Activated naive CD4-positive, alpha-beta T cell treated with anti-CD3 and anti-CD28 coated beads, Interleukin-2, amount 50 U/mL, for 72 hours (primary cell): Measurements from ENCODE around the gene ZRANB3. TPM values are rescaled to one million over a fixed set of nuclear protein-coding genes. Genes with fewer than 3 reads are reported as not detected.
A peak's percentile ranks its signal among the peaks of the same experiment; 100 is the strongest.
"Not testable (repeated sequence)": the region's sequence is repeated elsewhere in the genome, so short reads cannot be mapped to it uniquely, and the experiment has no call there.

Experiments
- ATAC-seq, 2 donors: fragments of 150-1000 bp; cut with Tn5 transposase; 2 replicates each; pipeline ENCODE4 v1.10.0; 2021; ENCODE audit warnings: mild to moderate bottlenecking in 2 of 2, moderate library complexity in 2 of 2
- DNase-seq, 2 donors: peaks; one replicate each; pipeline ENCODE4 v3.0.0; 2021 to 2022; ENCODE audit warnings: low spot score in 2 of 2
- H3K27ac Mint-ChIP-seq, 2 donors: one replicate each; pipeline ENCODE4 v1.8.0; 2022; ENCODE audit warnings: mild to moderate bottlenecking in 2 of 2, mixed read lengths in 2 of 2
- H3K36me3 Mint-ChIP-seq, 2 donors: one replicate each; pipeline ENCODE4 v1.8.0; 2022; ENCODE audit warnings: mixed read lengths in 2 of 2
- H3K9me3 Mint-ChIP-seq, 2 donors: one replicate each; pipeline ENCODE4 v1.8.0; 2022; ENCODE audit warnings: mixed read lengths in 2 of 2
- total RNA-seq, 2 donors: library from RNA; stranded (reverse); gene quantifications; one replicate each; pipeline ENCODE4 v1.2.3, GENCODE V29; 2022

ZRANB3 gene
- total RNA-seq, 2 donors from 2014 or later: 13.3 to 37.9 TPM

- no peak for DNase-seq
- H3K27ac Mint-ChIP-seq: no peak overlapping the region
- peaks cover 13 to 30% of the 10 kb centered on the region in 2 donors for H3K36me3 Mint-ChIP-seq
- no peak for ATAC-seq
- peaks cover 3 to 7% of the 10 kb centered on the region in 2 donors for H3K9me3 Mint-ChIP-seq
These were observed 18.9 kb downstream of the ZRANB3 start for GRCh38 chr2:135512099-135512498.

GRCh38 chr2:135510577-135510976 lies 20.4 kb downstream of the ZRANB3 start:
- peaks cover 13 to 31% of the 10 kb centered on the region in 2 donors for H3K36me3 Mint-ChIP-seq
- ATAC-seq (peak in 1 of 2 donors; percentile 40), DNase-seq (no peak)
- peak overlapping the region; percentile 42 to 56 for H3K27ac Mint-ChIP-seq
- peaks cover 3 to 7% of the 10 kb centered on the region in 2 donors for H3K9me3 Mint-ChIP-seq

GRCh38 chr2:135504811-135505210 lies 26.2 kb downstream of the ZRANB3 start:
- DNase-seq: no peak
- Mint-ChIP-seq H3K9me3 (peaks cover 1 to 6% of the 10 kb centered on the region in 2 donors), H3K36me3 (peaks cover 18 to 40% of the 10 kb centered on the region in 2 donors)

GRCh38 chr2:135498588-135498987 lies 32.4 kb downstream of the ZRANB3 start:
- not testable (repeated sequence) for ATAC-seq, H3K27ac Mint-ChIP-seq, DNase-seq
- Mint-ChIP-seq H3K36me3 (peaks cover 36 to 53% of the 10 kb centered on the region in 2 donors), H3K9me3 (peaks cover 15 to 22% of the 10 kb centered on the region in 2 donors)

More at GRCh38 chr2:135504811-135505210, 26.2 kb downstream of the ZRANB3 start:
- no peak for ATAC-seq
- no peak overlapping the region for H3K27ac Mint-ChIP-seq

GRCh38 chr2:135494917-135495316 lies 36.1 kb downstream of the ZRANB3 start:
- DNase-seq (no peak), ATAC-seq (no peak)
- peaks cover 19 to 30% of the 10 kb centered on the region in 2 donors for H3K36me3 Mint-ChIP-seq
- peaks cover 17 to 20% of the 10 kb centered on the region in 2 donors for H3K9me3 Mint-ChIP-seq
- H3K27ac Mint-ChIP-seq: no peak overlapping the region

GRCh38 chr2:135494503-135494902 lies 36.5 kb downstream of the ZRANB3 start:
- Mint-ChIP-seq H3K9me3 (peaks cover 16% of the 10 kb centered on the region in 2 donors), H3K27ac (no peak overlapping the region), H3K36me3 (peaks cover 15 to 26% of the 10 kb centered on the region in 2 donors)
- no peak for DNase-seq
- no peak for ATAC-seq

- peaks cover 17 to 18% of the 10 kb centered on the region in 2 donors for H3K36me3 Mint-ChIP-seq
- ATAC-seq (no peak), DNase-seq (no peak)
- H3K27ac Mint-ChIP-seq: no peak overlapping the region
- peaks cover 5 to 11% of the 10 kb centered on the region in 2 donors for H3K9me3 Mint-ChIP-seq
These were observed 40.6 kb downstream of the ZRANB3 start for GRCh38 chr2:135490376-135490775.

- ATAC-seq: no peak
- H3K27ac Mint-ChIP-seq: no peak overlapping the region
- DNase-seq: no peak
- H3K36me3 Mint-ChIP-seq: peaks cover 26 to 33% of the 10 kb centered on the region in 2 donors
- peaks cover 4 to 21% of the 10 kb centered on the region in 2 donors for H3K9me3 Mint-ChIP-seq
These were observed 45.6 kb downstream of the ZRANB3 start for GRCh38 chr2:135485441-135485840.

- H3K27ac Mint-ChIP-seq: no peak overlapping the region
- no peak for DNase-seq
These were observed 55.9 kb downstream of the ZRANB3 start for GRCh38 chr2:135475128-135475527.

GRCh38 chr2:135473567-135473966 lies 57.5 kb downstream of the ZRANB3 start:
- H3K9me3 Mint-ChIP-seq: no peaks in the 10 kb centered on the region
- no peak overlapping the region for H3K27ac Mint-ChIP-seq
- ATAC-seq: no peak
- no peaks in the 10 kb centered on the region for H3K36me3 Mint-ChIP-seq
- DNase-seq: no peak

More at GRCh38 chr2:135475128-135475527, 55.9 kb downstream of the ZRANB3 start:
- Mint-ChIP-seq H3K36me3 (no peaks in the 10 kb centered on the region), H3K9me3 (no peaks in the 10 kb centered on the region)
- ATAC-seq: no peak

- Mint-ChIP-seq H3K27ac (no peak overlapping the region), H3K36me3 (no peaks in the 10 kb centered on the region), H3K9me3 (no peaks in the 10 kb centered on the region)
- no peak for ATAC-seq
- no peak for DNase-seq
These were observed 59.9 kb downstream of the ZRANB3 start for GRCh38 chr2:135471106-135471505.

- peaks cover 17 to 24% of the 10 kb centered on the region in 2 donors for H3K36me3 Mint-ChIP-seq
- ATAC-seq (no peak), DNase-seq (no peak)
- H3K9me3 Mint-ChIP-seq: peaks cover 10 to 11% of the 10 kb centered on the region in 2 donors
- H3K27ac Mint-ChIP-seq: no peak overlapping the region
These were observed 73.7 kb downstream of the ZRANB3 start for GRCh38 chr2:135457279-135457678.

- Mint-ChIP-seq H3K36me3 (peaks cover 22 to 29% of the 10 kb centered on the region in 2 donors), H3K27ac (no peak overlapping the region), H3K9me3 (peaks cover 11 to 12% of the 10 kb centered on the region in 2 donors)
- no peak for ATAC-seq
- DNase-seq: no peak
These were observed 74.2 kb downstream of the ZRANB3 start for GRCh38 chr2:135456835-135457234.

GRCh38 chr2:135456431-135456830 lies 74.6 kb downstream of the ZRANB3 start:
- Mint-ChIP-seq H3K9me3 (peaks cover 15% of the 10 kb centered on the region in 2 donors), H3K27ac (no peak overlapping the region), H3K36me3 (peaks cover 26 to 33% of the 10 kb centered on the region in 2 donors)
- ATAC-seq (no peak), DNase-seq (no peak)

GRCh38 chr2:135454608-135455007 lies 76.4 kb downstream of the ZRANB3 start:
- DNase-seq (no peak), ATAC-seq (no peak)
- H3K36me3 Mint-ChIP-seq: peaks cover 31 to 35% of the 10 kb centered on the region in 2 donors
- no peak overlapping the region for H3K27ac Mint-ChIP-seq
- H3K9me3 Mint-ChIP-seq: peaks cover 15 to 19% of the 10 kb centered on the region in 2 donors

- not testable (repeated sequence) for ATAC-seq, H3K27ac Mint-ChIP-seq
- Mint-ChIP-seq H3K36me3 (peaks cover 28 to 31% of the 10 kb centered on the region in 2 donors), H3K9me3 (peaks cover 15 to 18% of the 10 kb centered on the region in 2 donors)
- peak in 1 of 2 donors; percentile 6 for DNase-seq
These were observed 78.0 kb downstream of the ZRANB3 start for GRCh38 chr2:135453027-135453426.

- Mint-ChIP-seq H3K9me3 (peaks cover 15% of the 10 kb centered on the region in 2 donors), H3K36me3 (peaks cover 25 to 28% of the 10 kb centered on the region in 2 donors), H3K27ac (no peak overlapping the region)
- DNase-seq: no peak
- ATAC-seq: no peak
These were observed 79.1 kb downstream of the ZRANB3 start for GRCh38 chr2:135451966-135452365.

- H3K36me3 Mint-ChIP-seq, H3K9me3 Mint-ChIP-seq, DNase-seq, ATAC-seq, H3K27ac Mint-ChIP-seq: not testable (repeated sequence)
These were observed 88.0 kb downstream of the ZRANB3 start for GRCh38 chr2:135443013-135443412.
